Liver (tissue), 9 donors: ENCODE results near the gene GRIK2. TPM values are rescaled to one million over a fixed set of nuclear protein-coding genes. Genes with fewer than 3 reads are reported as not detected.

ENCODE experiments used
- DNase-seq: peaks from one replicate; pipeline ENCODE4 v3.0.0-alpha.2; 2017; ENCODE audit warnings: low spot score
- H3K27ac ChIP-seq, 2 donors: one replicate each; pipeline ENCODE4 v1.7.0; 2013; ENCODE audit warnings: inconsistent platforms in 2 of 2, low read length in 2 of 2, control low read depth in 1 of 2, low read depth in 1 of 2, mild to moderate bottlenecking in 1 of 2
- H3K27me3 ChIP-seq, 4 donors: one replicate each; pipeline versions ENCODE4 v1.6.1 to v1.7.0; 2013; ENCODE audit warnings: low read length in 3 of 4, inconsistent platforms in 1 of 4, mild to moderate bottlenecking in 1 of 4, moderate library complexity in 1 of 4; ENCODE audit not compliant: control insufficient read depth in 4 of 4, insufficient read depth in 4 of 4
- H3K36me3 ChIP-seq, 4 donors: one replicate each; pipeline versions ENCODE4 v1.6.1 to v1.7.0; 2013; ENCODE audit warnings: low read length in 3 of 4, mild to moderate bottlenecking in 3 of 4, low read depth in 1 of 4, moderate library complexity in 1 of 4; ENCODE audit not compliant: control insufficient read depth in 4 of 4, insufficient read depth in 3 of 4
- H3K4me1 ChIP-seq, 4 donors: one replicate each; pipeline versions ENCODE4 v1.6.1 to v1.7.0; 2013; ENCODE audit warnings: low read length in 3 of 4, mild to moderate bottlenecking in 3 of 4, moderate library complexity in 1 of 4; ENCODE audit not compliant: control insufficient read depth in 4 of 4, insufficient read depth in 4 of 4
- H3K4me3 ChIP-seq, 3 donors: one replicate each; pipeline versions ENCODE4 v1.6.1 to v1.7.0; 2013; ENCODE audit warnings: low read length in 3 of 3, control low read depth in 1 of 3, low read depth in 1 of 3, mild to moderate bottlenecking in 1 of 3
- H3K9ac ChIP-seq, 2 donors: one replicate each; pipeline ENCODE4 v1.7.0; 2013; ENCODE audit warnings: low read length in 2 of 2, mild to moderate bottlenecking in 2 of 2, moderate library complexity in 2 of 2, control low read depth in 1 of 2, low read depth in 1 of 2
- H3K9me3 ChIP-seq, 4 donors: one replicate each; pipeline versions ENCODE4 v1.6.1 to v1.7.0; 2013; ENCODE audit warnings: low read length in 3 of 4; ENCODE audit not compliant: control insufficient read depth in 4 of 4
- EGR1 ChIP-seq, 2 donors: IDR thresholded peaks; 2 replicates each; pipeline ENCODE4 v1.6.1; 2016 to 2018; ENCODE audit warnings: antibody characterized with exemption in 2 of 2, low read depth in 2 of 2
- FOXA1 ChIP-seq: IDR thresholded peaks from 2 replicates; pipeline ENCODE4 v1.6.1; 2016; ENCODE audit warnings: antibody characterized with exemption
- GABPA ChIP-seq, 2 donors: IDR thresholded peaks in 1 of 2; conservative IDR thresholded peaks in 1 of 2; 2 replicates each; pipeline ENCODE4 v1.6.1; 2016; ENCODE audit warnings: antibody characterized with exemption in 2 of 2, mild to moderate bottlenecking in 1 of 2, moderate library complexity in 1 of 2
- HNF4G ChIP-seq: IDR thresholded peaks from 2 replicates; pipeline ENCODE4 v1.6.1; 2016; ENCODE audit warnings: antibody characterized with exemption
- JUND ChIP-seq, 2 donors: IDR thresholded peaks; 2 replicates each; pipeline ENCODE4 v1.6.1; 2016; ENCODE audit warnings: antibody characterized with exemption in 2 of 2
- NR2F2 ChIP-seq: IDR thresholded peaks from 2 replicates; pipeline ENCODE4 v1.6.1; 2016; ENCODE audit warnings: antibody characterized with exemption
- RXRA ChIP-seq, 2 donors: IDR thresholded peaks; 2 replicates each; pipeline ENCODE4 v1.6.1; 2017 to 2018; ENCODE audit warnings: antibody characterized with exemption in 2 of 2, mild to moderate bottlenecking in 1 of 2
- SP1 ChIP-seq: IDR thresholded peaks from 2 replicates; pipeline ENCODE4 v1.6.1; 2018; ENCODE audit warnings: antibody characterized with exemption, mild to moderate bottlenecking
- TAF1 ChIP-seq: conservative IDR thresholded peaks from 2 replicates; pipeline ENCODE4 v1.6.1; 2016; ENCODE audit warnings: antibody characterized with exemption, mild to moderate bottlenecking
- YY1 ChIP-seq: IDR thresholded peaks from 2 replicates; pipeline ENCODE4 v1.6.1; 2016; ENCODE audit warnings: antibody characterized with exemption, mild to moderate bottlenecking
- WGBS: extraction: QIAGEN DNeasy Blood & Tissue Kit; methylation state at CpG from one replicate; pipeline ENCODE4 v1.1.7; 2013; 5-methylcytosine and 5-hydroxymethylcytosine counted together
- polyA plus RNA-seq, 2 donors: library from polyadenylated mRNA; stranded (reverse) in 1 of 2; unstranded in 1 of 2; fragments of 200-250 nt in 1 of 2; fragments of >200 nt in 1 of 2; fragmentation: Nextera tagmentation in 1 of 2; extraction: Ambion mirVana in 1 of 2; gene quantifications; one replicate each; pipeline versions ENCODE4 v1.2.1 to v1.2.3, GENCODE V29; 2013 to 2015
- total RNA-seq, 2 donors: library from RNA; depleted of rRNA; stranded (reverse); fragments of >200 nt; gene quantifications; one replicate each; pipeline ENCODE4 v1.2.3, GENCODE V29; 2014
- TF ChIP-seq, protein P1 (sequence below): IDR thresholded peaks from 2 replicates; pipeline ENCODE4 v1.6.1; 2016; ENCODE audit warnings: antibody characterized with exemption
- TF ChIP-seq, protein P2 (sequence below): IDR thresholded peaks from 2 replicates; pipeline ENCODE4 v1.6.1; 2016; ENCODE audit warnings: antibody characterized with exemption, mild to moderate bottlenecking
- TF ChIP-seq, protein P3 (sequence below): IDR thresholded peaks from 2 replicates; pipeline ENCODE4 v1.6.1; 2016; ENCODE audit warnings: antibody characterized with exemption
- donor health status: healthy.
- donor health status: healthy.
- donor health status: healthy.
- donor health status: healthy.
- donor health status: healthy.

GRIK2 gene
- total and polyA plus RNA-seq, 4 donors: 0.02 to 0.17 (median 0.05) TPM

DNA sequence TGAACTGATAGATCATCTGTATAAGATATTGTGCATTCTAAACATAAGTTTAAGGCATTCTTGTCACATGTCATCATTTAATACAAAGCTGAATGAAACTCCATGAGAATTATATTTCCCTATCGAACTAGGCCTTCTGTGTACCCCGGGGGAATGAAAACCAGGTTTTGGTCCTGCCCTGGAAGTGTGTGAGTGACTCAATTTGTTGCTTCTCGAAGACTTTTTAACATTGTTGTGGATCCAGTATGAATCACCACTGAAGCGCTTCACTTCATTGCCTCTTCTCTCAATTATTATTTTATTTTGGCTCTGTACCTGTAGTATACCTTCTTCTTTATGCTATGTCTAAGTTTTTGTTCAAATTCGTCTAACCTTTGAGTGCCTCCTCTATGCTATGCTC, 150.8 kb downstream of the GRIK2 start:
- Histone ChIP-seq H3K9ac (no peak overlapping the region), H3K4me1 (no peaks in the 10 kb centered on the region), H3K27ac (no peak overlapping the region), H3K4me3 (no peak overlapping the region), H3K9me3 (no peaks in the 10 kb centered on the region), H3K27me3 (no peaks in the 10 kb centered on the region), H3K36me3 (no peaks in the 10 kb centered on the region)
- TF ChIP-seq RXRA (IDR thresholded peaks at IDR 0.05) (no peak), SP1 (no peak), TAF1 (no peak), HNF4G (no peak), GABPA (IDR thresholded peaks at IDR 0.05 in 1 of 2, conservative IDR thresholded peaks at IDR 0.05 in 1 of 2) (no peak), NR2F2 (no peak)
- TF ChIP-seq, protein P1, sequence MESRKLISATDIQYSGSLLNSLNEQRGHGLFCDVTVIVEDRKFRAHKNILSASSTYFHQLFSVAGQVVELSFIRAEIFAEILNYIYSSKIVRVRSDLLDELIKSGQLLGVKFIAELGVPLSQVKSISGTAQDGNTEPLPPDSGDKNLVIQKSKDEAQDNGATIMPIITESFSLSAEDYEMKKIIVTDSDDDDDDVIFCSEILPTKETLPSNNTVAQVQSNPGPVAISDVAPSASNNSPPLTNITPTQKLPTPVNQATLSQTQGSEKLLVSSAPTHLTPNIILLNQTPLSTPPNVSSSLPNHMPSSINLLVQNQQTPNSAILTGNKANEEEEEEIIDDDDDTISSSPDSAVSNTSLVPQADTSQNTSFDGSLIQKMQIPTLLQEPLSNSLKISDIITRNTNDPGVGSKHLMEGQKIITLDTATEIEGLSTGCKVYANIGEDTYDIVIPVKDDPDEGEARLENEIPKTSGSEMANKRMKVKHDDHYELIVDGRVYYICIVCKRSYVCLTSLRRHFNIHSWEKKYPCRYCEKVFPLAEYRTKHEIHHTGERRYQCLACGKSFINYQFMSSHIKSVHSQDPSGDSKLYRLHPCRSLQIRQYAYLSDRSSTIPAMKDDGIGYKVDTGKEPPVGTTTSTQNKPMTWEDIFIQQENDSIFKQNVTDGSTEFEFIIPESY: no peak
- TF ChIP-seq, protein P2, sequence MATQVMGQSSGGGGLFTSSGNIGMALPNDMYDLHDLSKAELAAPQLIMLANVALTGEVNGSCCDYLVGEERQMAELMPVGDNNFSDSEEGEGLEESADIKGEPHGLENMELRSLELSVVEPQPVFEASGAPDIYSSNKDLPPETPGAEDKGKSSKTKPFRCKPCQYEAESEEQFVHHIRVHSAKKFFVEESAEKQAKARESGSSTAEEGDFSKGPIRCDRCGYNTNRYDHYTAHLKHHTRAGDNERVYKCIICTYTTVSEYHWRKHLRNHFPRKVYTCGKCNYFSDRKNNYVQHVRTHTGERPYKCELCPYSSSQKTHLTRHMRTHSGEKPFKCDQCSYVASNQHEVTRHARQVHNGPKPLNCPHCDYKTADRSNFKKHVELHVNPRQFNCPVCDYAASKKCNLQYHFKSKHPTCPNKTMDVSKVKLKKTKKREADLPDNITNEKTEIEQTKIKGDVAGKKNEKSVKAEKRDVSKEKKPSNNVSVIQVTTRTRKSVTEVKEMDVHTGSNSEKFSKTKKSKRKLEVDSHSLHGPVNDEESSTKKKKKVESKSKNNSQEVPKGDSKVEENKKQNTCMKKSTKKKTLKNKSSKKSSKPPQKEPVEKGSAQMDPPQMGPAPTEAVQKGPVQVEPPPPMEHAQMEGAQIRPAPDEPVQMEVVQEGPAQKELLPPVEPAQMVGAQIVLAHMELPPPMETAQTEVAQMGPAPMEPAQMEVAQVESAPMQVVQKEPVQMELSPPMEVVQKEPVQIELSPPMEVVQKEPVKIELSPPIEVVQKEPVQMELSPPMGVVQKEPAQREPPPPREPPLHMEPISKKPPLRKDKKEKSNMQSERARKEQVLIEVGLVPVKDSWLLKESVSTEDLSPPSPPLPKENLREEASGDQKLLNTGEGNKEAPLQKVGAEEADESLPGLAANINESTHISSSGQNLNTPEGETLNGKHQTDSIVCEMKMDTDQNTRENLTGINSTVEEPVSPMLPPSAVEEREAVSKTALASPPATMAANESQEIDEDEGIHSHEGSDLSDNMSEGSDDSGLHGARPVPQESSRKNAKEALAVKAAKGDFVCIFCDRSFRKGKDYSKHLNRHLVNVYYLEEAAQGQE: no peak
- DNase-seq: no peak
- 89% methylated on average over 5 of the region's 5 CpGs for WGBS

DNA sequence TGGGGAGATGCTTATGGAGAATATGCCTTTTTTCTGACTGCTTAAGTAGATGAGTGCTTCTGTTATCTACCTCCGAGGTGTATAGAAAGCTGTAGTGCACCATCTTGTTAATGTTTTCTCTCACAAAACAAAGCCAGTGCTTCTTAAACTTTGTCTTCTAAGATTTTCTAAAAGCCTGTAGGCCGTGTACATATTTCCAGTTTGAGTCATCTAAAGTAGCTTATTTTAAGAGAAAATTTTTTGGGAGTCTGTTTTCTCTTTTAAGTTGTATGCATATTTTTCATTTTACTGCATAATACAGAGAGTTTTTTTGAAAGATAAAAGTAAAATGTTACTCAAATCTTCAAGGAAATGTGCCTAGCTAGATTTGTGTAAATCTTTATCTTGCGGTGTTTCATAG, 151.7 kb downstream of the GRIK2 start:
- no peak overlapping the region for H3K9ac ChIP-seq
- DNase-seq: no peak
- 76% methylated on average over 3 of the region's 3 CpGs for WGBS
- no peaks in the 10 kb centered on the region for H3K4me1 ChIP-seq
- no peak overlapping the region for H3K27ac ChIP-seq
- no peaks in the 10 kb centered on the region for H3K36me3 ChIP-seq
- no peaks in the 10 kb centered on the region for H3K27me3 ChIP-seq
- no peak for TF ChIP-seq EGR1 (IDR thresholded peaks at IDR 0.05; ENCODE audit: low read depth in 2 of 2)
- no peaks in the 10 kb centered on the region for H3K9me3 ChIP-seq
- no peak overlapping the region for H3K4me3 ChIP-seq

DNA sequence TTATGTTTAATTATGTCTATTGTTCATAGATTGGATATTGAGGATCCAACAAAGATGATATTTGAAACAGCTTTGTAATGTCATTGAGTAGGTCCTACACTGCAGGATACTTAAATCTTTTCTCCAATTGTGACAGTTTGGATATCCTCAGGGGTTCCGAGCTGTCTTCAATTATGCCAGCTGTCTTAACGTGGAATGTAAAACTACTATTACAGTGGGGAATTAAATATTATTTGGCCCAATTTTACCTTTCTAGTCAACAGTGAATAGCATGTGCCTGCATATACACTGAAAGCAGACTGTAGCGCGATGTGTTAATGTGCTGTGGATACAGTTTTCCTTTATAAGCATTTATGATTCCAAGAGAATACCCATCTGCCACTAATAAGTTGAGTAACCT, 156.9 kb downstream of the GRIK2 start:
- WGBS: 87% methylated on average over 4 of the region's 4 CpGs
- DNase-seq: no peak

More for the DNA sequence above, 156.9 kb downstream of the GRIK2 start:
- H3K4me3 ChIP-seq: no peak overlapping the region
- no peaks in the 10 kb centered on the region for H3K9me3 ChIP-seq
- H3K27me3 ChIP-seq: no peaks in the 10 kb centered on the region
- no peak overlapping the region for H3K27ac ChIP-seq
- no peak for TF ChIP-seq RXRA (IDR thresholded peaks at IDR 0.05)
- no peak for TF ChIP-seq YY1
- TF ChIP-seq FOXA1: no peak
- TF ChIP-seq, protein P1: no peak
- no peak for TF ChIP-seq NR2F2
- TF ChIP-seq JUND (IDR thresholded peaks at IDR 0.05): no peak
- no peak for TF ChIP-seq GABPA (IDR thresholded peaks at IDR 0.05 in 1 of 2, conservative IDR thresholded peaks at IDR 0.05 in 1 of 2)
- TF ChIP-seq, protein P3, sequence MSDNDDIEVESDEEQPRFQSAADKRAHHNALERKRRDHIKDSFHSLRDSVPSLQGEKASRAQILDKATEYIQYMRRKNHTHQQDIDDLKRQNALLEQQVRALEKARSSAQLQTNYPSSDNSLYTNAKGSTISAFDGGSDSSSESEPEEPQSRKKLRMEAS: no peak
- no peaks in the 10 kb centered on the region for H3K4me1 ChIP-seq
- H3K9ac ChIP-seq: no peak overlapping the region
- H3K36me3 ChIP-seq: no peaks in the 10 kb centered on the region
